Endothelial cell of umbilical vein (primary cell): ENCODE results near the gene ZDHHC14. TPM values are rescaled to one million over a fixed set of nuclear protein-coding genes. Genes with fewer than 3 reads are reported as not detected.

Source experiments
- BruUV-seq: library from RNA; stranded (reverse); fragments of 400-500 nt; replicated peaks from 2 replicates; lab custom pipeline; 2021; lab: Mats Ljungman, UMichigan
- CTCF ChIA-PET: fragments of 300-600, 350-600 bp; sonication (Branson Sonifier 250); formaldehyde crosslinking; loops from one replicate; lab custom pipeline; 2021; ENCODE audit warnings: antibody characterized with exemption, inconsistent platforms; lab: Charles Lee
- POLR2A ChIA-PET: fragments of 300-600, 350-600 bp; sonication (Branson Sonifier 250); formaldehyde crosslinking; loops from one replicate; lab custom pipeline; 2021; ENCODE audit warnings: antibody characterized with exemption, inconsistent platforms; lab: Charles Lee
- DNase-seq: peaks from one replicate; pipeline ENCODE4 v3.0.0-alpha.2; 2011; ENCODE audit warnings: low read depth, low spot score
- FAIRE-seq: peaks from 2 replicates; lab custom pipeline; 2011; peaks lifted over from hg19 to GRCh38; lab: Jason Lieb, UNC
- H2AFZ ChIP-seq: 2 replicates; pipeline ENCODE4 v1.6.0; 2012; ENCODE audit warnings: low read depth, low read length, control low read depth, inconsistent platforms
- H3K27ac ChIP-seq: 2 replicates; pipeline ENCODE4 v1.5.1; 2011; ENCODE audit warnings: low read depth, mild to moderate bottlenecking, control low read depth, low read length, moderate library complexity; ENCODE audit not compliant: insufficient read depth
- H3K27me3 ChIP-seq, 2 experiments: 2 replicates each; pipeline versions ENCODE4 v1.6.0 to v1.6.1; 2011; ENCODE audit warnings: low read length in 2 of 2, mixed read lengths in 1 of 2; ENCODE audit not compliant: control insufficient read depth in 2 of 2, insufficient read depth in 2 of 2
- H3K36me3 ChIP-seq, 2 experiments: 2 replicates in 1 of 2; 3 replicates in 1 of 2; pipeline ENCODE4 v1.5.1; 2011; ENCODE audit warnings: low read length in 2 of 2, mild to moderate bottlenecking in 1 of 2, moderate library complexity in 1 of 2; ENCODE audit not compliant: control insufficient read depth in 2 of 2, insufficient read depth in 2 of 2; ENCODE audit errors: extremely low read depth in 1 of 2
- H3K4me1 ChIP-seq: 3 replicates; pipeline ENCODE4 v1.5.1; 2011; ENCODE audit warnings: mild to moderate bottlenecking, low read length; ENCODE audit not compliant: control insufficient read depth, insufficient read depth; ENCODE audit errors: extremely low read depth
- H3K4me2 ChIP-seq: 2 replicates; pipeline ENCODE4 v1.6.1; 2011; ENCODE audit warnings: low read length, control low read depth, mixed read lengths; ENCODE audit not compliant: insufficient read depth
- H3K4me3 ChIP-seq, 3 experiments: fragments of 200-600 bp in 1 of 3; sonication (generic), shearing (Covaris generic) in 1 of 3; replicated peaks in 1 of 3; 2 replicates each; pipeline ENCODE4 v1.5.1; 2011 to 2016; ENCODE audit warnings: control low read depth in 3 of 3, low read length in 3 of 3, mild to moderate bottlenecking in 2 of 3, inconsistent platforms in 1 of 3, low read depth in 1 of 3, moderate library complexity in 1 of 3; ENCODE audit not compliant: insufficient read depth in 1 of 3
- H3K79me2 ChIP-seq: 2 replicates; pipeline ENCODE4 v1.6.0; 2012; ENCODE audit warnings: low read length, inconsistent platforms; ENCODE audit not compliant: control insufficient read depth, insufficient read depth
- H3K9ac ChIP-seq: replicated peaks from 2 replicates; pipeline ENCODE3; 2011; ENCODE audit warnings: low read length, control low read depth; ENCODE audit not compliant: insufficient read depth; ENCODE audit errors: extremely low read depth
- H3K9me1 ChIP-seq: replicated peaks from 3 replicates; pipeline ENCODE4 v1.6.0; 2011; ENCODE audit warnings: mild to moderate bottlenecking, low read length; ENCODE audit not compliant: control insufficient read depth, insufficient read depth; ENCODE audit errors: extremely low read depth
- H3K9me3 ChIP-seq: replicated peaks from 2 replicates; pipeline ENCODE4 v1.5.1; 2012; ENCODE audit warnings: low read length, inconsistent platforms; ENCODE audit not compliant: control insufficient read depth, insufficient read depth
- H4K20me1 ChIP-seq: replicated peaks from 2 replicates; pipeline ENCODE3; 2011; ENCODE audit warnings: mild to moderate bottlenecking, low read length; ENCODE audit not compliant: control insufficient read depth, insufficient read depth; ENCODE audit errors: extremely low read depth
- EZH2 ChIP-seq: IDR thresholded peaks from 2 replicates; pipeline ENCODE4 v1.6.1; 2012; ENCODE audit warnings: borderline replicate concordance, low read depth, mild to moderate bottlenecking, moderate library complexity, low read length, inconsistent platforms; ENCODE audit not compliant: severe bottlenecking
- FOS ChIP-seq: IDR thresholded peaks from 2 replicates; pipeline ENCODE4 v1.6.1; 2011; ENCODE audit warnings: mild to moderate bottlenecking, low read length, moderate library complexity, borderline replicate concordance; ENCODE audit not compliant: insufficient read depth
- GATA2 ChIP-seq: IDR thresholded peaks from 2 replicates; pipeline ENCODE4 v1.7.0; 2011; ENCODE audit warnings: low read depth, mild to moderate bottlenecking, moderate library complexity, mixed read lengths, low read length; ENCODE audit not compliant: insufficient read length, insufficient read depth
- JUN ChIP-seq: IDR thresholded peaks from 2 replicates; pipeline ENCODE4 v1.6.1; 2011; ENCODE audit warnings: borderline replicate concordance, low read depth; ENCODE audit not compliant: insufficient read length, insufficient read depth
- MYC ChIP-seq: IDR thresholded peaks from one replicate; pipeline ENCODE4 v1.6.1; 2011; ENCODE audit warnings: mild to moderate bottlenecking, low read depth, low read length
- POLR2A ChIP-seq: IDR thresholded peaks from 2 replicates; pipeline ENCODE4 v1.6.1; 2012; ENCODE audit warnings: low read depth, mild to moderate bottlenecking, control low read depth, low read length
- POLR2AphosphoS5 ChIP-seq: IDR thresholded peaks from 2 replicates; pipeline ENCODE4 v1.6.1; 2012; ENCODE audit warnings: low read depth, mild to moderate bottlenecking, control low read depth, low read length, moderate library complexity; ENCODE audit not compliant: insufficient read depth
- dilution Hi-C: fragments of 300-500 bp; cut with MboI; formaldehyde crosslinking; loops from one replicate; pipeline ENCODE4 v1.15.0; 2019; ENCODE audit warnings: low sequenced_read_pairs; ENCODE audit not compliant: extremely low pct_ligation_motif_present
- intact Hi-C: fragments of 100-400 bp; cut with micrococcal nuclease; formaldehyde crosslinking; loops from one replicate; pipeline ENCODE4 v1.10.0; 2022
- polyA plus RNA-seq, 4 experiments: library from polyadenylated mRNA; depleted of rRNA in 3 of 4; stranded (reverse) in 3 of 4; unstranded in 1 of 4; fragments of >200 nt; gene quantifications; 2 replicates each; pipeline versions ENCODE4 v1.2.1 to v1.2.3, GENCODE V29; 2011 to 2012; ENCODE audit warnings: missing spikeins in 1 of 4
- total RNA-seq: library from RNA; stranded (reverse); gene quantifications from 2 replicates; pipeline ENCODE4 v1.2.3, GENCODE V29; 2021
- TF ChIP-seq, protein P1 (sequence below): IDR thresholded peaks from 2 replicates; pipeline ENCODE4 v1.6.1; 2011; ENCODE audit not compliant: insufficient read depth, insufficient read length
- TF ChIP-seq, protein P2 (sequence below), 2 donors: IDR thresholded peaks; 1 replicate in 1 of 2; 2 replicates in 1 of 2; pipeline ENCODE4 v1.5.1; 2011; ENCODE audit warnings: low read length in 2 of 2, mild to moderate bottlenecking in 2 of 2, moderate library complexity in 2 of 2, control low read depth in 1 of 2, inconsistent platforms in 1 of 2, low read depth in 1 of 2; ENCODE audit not compliant: insufficient read depth in 1 of 2; ENCODE audit errors: extremely low read depth in 1 of 2

ZDHHC14 gene
- total and polyA plus RNA-seq, 2 donors (not counting 3 experiments of a cell fraction or from before 2014, with no cell fraction given), result 23.0 to 25.6 TPM

DNA sequence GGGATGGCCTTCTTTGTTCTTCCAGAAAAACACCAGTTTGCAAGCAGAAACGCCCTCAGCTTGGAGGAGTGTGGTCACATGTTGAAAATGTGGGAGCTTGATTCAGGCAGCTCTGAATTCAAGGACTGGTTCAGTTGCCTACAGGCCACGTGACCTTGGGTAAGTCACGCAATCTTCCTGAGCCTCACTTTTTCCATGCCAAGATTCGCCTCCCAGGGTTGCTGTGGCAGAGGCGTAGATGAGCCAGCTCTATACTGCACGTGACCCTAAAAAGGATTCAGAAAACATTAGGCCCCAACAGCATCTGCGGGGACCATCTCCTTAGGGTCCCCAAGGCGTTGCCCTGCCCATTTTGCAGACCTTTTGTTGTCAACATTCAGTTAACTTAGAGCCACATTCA, 330.1 kb downstream of the ZDHHC14 start:
- ChIA-PET CTCF (interaction anchor here (0.9 kb wide), 1 partner anchor 21 kb away, joined by 3 read pairs; no protein-coding TSS in a partner anchor), POLR2A (no interaction called here)
- dilution Hi-C loops (no loop called here), intact Hi-C loops (no loop called here)
- no TSS peak for BruUV-seq
- no peaks in the 10 kb centered on the region for H3K79me2 ChIP-seq
- no peaks in the 10 kb centered on the region for H3K9me1 ChIP-seq
- H3K4me1 ChIP-seq, result no peaks in the 10 kb centered on the region
- H3K9me3 ChIP-seq, result no peaks in the 10 kb centered on the region
- no peak for DNase-seq
- peaks cover 0 to 2% of the 10 kb centered on the region in 2 experiments for H3K27me3 ChIP-seq
- TF ChIP-seq POLR2A (no peak), JUN (no peak), POLR2AphosphoS5 (no peak), FOS (no peak), EZH2 (no peak), GATA2 (no peak), MYC (no peak)
- TF ChIP-seq, protein P1, sequence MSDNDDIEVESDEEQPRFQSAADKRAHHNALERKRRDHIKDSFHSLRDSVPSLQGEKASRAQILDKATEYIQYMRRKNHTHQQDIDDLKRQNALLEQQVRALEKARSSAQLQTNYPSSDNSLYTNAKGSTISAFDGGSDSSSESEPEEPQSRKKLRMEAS, result no peak
- TF ChIP-seq, protein P2, sequence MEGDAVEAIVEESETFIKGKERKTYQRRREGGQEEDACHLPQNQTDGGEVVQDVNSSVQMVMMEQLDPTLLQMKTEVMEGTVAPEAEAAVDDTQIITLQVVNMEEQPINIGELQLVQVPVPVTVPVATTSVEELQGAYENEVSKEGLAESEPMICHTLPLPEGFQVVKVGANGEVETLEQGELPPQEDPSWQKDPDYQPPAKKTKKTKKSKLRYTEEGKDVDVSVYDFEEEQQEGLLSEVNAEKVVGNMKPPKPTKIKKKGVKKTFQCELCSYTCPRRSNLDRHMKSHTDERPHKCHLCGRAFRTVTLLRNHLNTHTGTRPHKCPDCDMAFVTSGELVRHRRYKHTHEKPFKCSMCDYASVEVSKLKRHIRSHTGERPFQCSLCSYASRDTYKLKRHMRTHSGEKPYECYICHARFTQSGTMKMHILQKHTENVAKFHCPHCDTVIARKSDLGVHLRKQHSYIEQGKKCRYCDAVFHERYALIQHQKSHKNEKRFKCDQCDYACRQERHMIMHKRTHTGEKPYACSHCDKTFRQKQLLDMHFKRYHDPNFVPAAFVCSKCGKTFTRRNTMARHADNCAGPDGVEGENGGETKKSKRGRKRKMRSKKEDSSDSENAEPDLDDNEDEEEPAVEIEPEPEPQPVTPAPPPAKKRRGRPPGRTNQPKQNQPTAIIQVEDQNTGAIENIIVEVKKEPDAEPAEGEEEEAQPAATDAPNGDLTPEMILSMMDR (IDR thresholded peaks at IDR 0.05; ENCODE audit: extremely low read depth in 1 of 2, insufficient read depth in 1 of 2, low read depth in 1 of 2, low read length in 2 of 2), result no peak
- H3K27ac ChIP-seq, result no peak overlapping the region
- no peak for FAIRE-seq
- no peaks in the 10 kb centered on the region for H4K20me1 ChIP-seq
- no peak overlapping the region for H3K4me3 ChIP-seq
- H3K4me2 ChIP-seq, result no peak overlapping the region
- no peak overlapping the region for H3K9ac ChIP-seq
- H2AFZ ChIP-seq, result no peak overlapping the region
- H3K36me3 ChIP-seq, result no peaks in the 10 kb centered on the region
